IPS-11a (cell line): ENCODE data around the gene L3MBTL3.

Experiments used
- H3K4me3 ChIP-seq: one replicate; pipeline ENCODE4 v1.5.1; 2013; ENCODE audit warnings: low read depth, low read length, control low read depth

The L3MBTL3 gene

GRCh38 chr6:130026859-130027258, 8.5 kb downstream of the L3MBTL3 start:
- no peak overlapping the region for H3K4me3 ChIP-seq

GRCh38 chr6:130027948-130028347, 9.6 kb downstream of the L3MBTL3 start:
- no peak overlapping the region for H3K4me3 ChIP-seq

GRCh38 chr6:130029163-130029562, 10.8 kb downstream of the L3MBTL3 start:
- H3K4me3 ChIP-seq: no peak overlapping the region

DNA sequence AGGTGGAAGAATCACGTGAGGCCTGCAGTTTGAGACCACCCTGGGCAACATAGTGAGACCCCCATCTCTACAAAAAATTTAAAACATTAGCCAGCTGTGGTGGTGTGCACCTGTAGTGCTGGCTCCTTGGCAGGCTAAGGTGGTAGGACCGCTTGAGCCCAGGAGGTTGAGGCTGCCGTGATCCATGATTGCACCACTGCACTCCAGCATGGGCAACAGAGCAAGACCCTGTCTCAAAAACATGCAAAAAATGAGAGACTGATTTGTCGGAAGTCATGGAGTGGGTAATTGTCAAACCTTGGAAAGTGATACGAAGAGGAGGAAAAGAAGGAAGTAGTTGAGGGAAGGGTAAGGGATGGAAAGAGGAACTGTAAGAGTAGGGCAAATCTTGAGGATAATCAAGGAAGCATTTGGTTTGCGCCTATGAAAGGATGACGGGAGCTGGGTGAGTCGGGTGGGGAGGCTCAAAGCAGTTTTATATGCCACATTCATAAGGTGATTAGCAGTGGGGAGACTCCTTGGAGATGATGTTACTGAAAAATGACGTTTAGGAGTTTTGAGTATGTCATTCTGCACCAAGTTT, 14.5 kb downstream of the L3MBTL3 start:
- no peak overlapping the region for H3K4me3 ChIP-seq

DNA sequence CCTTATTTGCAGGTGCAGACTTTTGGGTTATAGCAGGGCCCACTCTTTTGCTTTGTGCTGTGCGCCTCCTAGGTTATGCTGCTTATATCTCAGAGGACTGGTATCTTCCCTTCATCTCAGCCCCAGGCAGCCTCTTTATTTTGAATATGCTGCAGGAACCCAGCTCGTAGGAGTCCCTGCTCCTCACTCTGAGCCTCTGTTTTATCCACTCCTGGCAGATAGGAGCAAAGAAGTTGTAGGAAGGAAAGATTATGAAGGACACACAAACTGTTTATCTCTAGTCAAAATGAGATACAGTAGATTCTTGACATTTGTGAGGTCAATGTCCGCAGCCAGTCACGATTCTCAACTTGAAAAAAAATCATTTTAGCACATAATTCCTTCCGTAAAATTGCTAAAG, 15.6 kb downstream of the L3MBTL3 start:
- H3K4me3 ChIP-seq: no peak overlapping the region

GRCh38 chr6:130034378-130035146, 16.2 kb downstream of the L3MBTL3 start:
- H3K4me3 ChIP-seq: no peak overlapping the region

DNA sequence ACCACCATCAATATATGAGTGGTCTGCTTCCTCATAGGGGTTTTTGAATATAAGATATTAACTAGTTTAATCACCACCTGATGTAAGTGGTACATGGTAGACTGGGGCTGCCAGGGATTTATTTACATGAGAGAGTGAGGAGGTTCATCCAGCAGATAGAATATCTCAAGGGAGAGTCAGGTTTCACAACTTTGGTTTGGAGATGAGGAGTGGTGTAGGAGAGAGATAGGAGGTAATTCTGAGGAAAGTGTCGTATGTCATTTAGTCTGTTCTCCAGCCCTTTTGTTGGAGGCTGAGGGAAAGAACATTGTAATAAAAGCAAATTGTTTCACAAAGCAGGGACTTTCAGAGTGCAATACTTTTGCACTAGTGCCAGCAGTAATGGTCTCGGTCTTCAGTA, 16.8 kb downstream of the L3MBTL3 start:
- no peak overlapping the region for H3K4me3 ChIP-seq

DNA sequence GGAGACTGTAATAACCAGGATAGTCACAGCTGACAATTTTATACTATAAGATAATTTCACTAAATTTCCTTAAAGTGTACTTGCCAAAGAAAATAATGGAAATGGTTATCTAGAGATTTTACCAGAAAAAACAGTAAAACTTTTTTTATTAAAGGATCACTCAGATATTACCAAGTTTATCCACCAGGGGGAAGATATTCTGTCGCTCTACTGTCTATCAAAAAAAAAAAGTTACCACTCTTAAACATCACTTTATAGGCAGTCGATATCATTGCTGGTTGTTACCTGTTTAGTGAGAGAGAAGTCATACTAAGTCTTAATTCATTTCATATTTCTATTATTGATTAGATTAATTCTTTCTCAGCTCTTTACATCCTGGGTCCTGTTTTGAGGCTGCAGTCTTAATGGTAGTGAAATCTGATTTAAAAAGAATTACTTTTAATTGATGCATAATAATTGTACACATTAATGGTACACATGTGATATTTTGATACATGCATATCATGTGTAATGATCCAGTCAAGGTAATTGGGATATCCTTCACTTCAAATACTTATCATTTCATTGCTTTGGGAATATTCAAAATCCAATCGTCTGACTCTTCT, 18.9 kb downstream of the L3MBTL3 start:
- no peak overlapping the region for H3K4me3 ChIP-seq

- no peak overlapping the region for H3K4me3 ChIP-seq
Measured at GRCh38 chr6:130041594-130041993, 23.2 kb downstream of the L3MBTL3 start.

GRCh38 chr6:130043344-130043743, 25.0 kb downstream of the L3MBTL3 start:
- no peak overlapping the region for H3K4me3 ChIP-seq

DNA sequence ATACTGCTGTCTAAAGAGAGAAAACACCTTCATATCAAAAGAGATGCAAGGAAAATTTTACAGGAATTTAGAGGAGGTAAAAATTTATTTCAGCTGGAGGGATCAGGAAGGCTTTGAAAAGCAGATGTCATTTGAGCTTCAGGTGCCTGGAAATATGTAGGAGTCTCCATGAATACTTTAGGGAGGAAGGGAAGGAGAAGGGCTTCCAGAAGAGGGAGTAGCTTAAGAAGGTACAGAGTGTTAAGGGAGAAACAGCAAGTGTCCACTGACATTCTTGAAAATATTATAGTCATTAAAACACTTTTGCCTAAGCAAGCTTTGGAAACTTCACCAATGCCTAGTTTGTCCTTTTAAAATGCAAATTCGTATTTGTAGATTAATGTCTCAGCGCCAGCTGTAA, 27.2 kb downstream of the L3MBTL3 start:
- no peak overlapping the region for H3K4me3 ChIP-seq

- H3K4me3 ChIP-seq: no peak overlapping the region
Measured at GRCh38 chr6:130046671-130047070, 28.3 kb downstream of the L3MBTL3 start.

DNA sequence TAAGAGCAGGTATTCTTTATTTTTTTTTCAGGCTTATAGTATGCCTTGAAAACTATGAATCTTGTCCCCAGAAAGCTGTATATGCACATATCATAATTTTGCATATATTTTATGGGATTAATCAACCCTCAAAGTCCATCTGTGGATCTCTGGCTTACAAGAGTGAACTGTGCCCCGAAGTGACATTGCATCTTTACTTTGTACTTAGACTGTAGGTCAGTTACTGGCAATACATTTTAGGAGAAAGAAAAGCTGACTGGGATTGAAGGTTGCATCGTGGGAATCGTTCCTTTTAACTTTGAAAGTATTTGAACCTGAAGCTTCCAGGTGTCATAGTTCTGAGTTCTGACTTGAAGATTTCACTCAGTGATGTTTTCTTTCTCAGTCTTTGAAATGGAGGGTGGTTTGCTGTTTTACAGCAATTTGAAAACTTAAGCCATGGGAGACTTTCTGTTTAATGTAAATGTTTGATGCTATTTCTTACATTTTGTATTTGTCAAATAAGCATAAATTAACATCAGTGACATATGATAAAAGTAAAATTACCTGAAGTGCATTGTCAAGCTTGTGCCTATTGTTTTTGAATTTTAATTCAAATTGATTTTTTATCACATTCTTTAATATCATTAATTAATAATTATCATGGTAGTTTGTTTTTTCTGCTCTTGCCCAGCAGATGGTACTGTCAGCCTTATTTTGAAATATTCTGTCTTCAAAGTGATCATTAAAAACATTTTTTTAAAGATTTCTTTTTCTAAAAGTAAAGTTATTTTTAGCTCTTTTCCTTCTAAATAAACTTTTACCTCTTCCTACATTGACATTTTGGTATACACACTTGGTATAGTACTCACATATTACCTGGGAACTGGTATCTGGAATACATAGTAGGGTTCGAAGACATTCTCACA, 29.0 kb downstream of the L3MBTL3 start:
- no peak overlapping the region for H3K4me3 ChIP-seq

DNA sequence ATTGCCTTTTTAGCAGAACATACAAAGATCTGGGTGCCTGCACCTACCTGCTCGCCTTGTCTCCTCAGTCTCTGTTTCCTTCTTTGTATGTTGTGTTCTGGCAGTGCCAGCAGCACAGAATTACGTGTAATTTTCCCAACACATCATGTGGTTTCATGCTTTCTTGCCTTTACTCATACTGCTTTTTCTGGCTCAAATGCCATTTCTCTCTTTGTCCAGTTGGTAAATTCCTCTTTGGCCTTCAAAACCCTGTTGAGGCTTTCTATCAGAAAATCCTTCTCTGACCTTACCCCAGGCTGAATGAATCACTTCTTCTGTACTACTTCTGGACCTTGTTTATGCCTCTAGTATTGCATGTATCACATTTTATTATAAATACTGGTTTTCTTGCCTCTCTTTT, 31.8 kb downstream of the L3MBTL3 start:
- H3K4me3 ChIP-seq: no peak overlapping the region

DNA sequence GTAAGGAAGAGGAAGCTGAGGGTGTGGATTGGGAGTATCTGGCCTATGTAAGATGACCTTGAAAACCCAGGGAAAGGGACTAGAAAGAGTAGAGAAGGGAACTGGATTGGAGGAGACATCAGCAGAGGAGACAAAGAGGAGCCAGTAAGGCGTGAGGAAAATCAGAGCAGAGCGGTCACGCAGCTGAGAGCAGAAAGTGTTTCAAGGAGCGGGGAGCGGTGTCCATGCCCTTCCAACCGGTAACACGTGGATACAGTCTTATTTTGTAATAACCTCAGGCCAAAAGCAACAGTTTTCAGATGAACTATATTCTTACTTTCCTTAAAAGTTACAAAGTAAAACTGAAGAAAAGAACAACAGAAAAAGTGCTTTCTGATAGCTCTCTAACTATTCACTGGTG, 36.3 kb downstream of the L3MBTL3 start:
- no peak overlapping the region for H3K4me3 ChIP-seq

GRCh38 chr6:130055271-130055670, 36.9 kb downstream of the L3MBTL3 start:
- H3K4me3 ChIP-seq: no peak overlapping the region

GRCh38 chr6:130057495-130057894, 39.1 kb downstream of the L3MBTL3 start:
- no peak overlapping the region for H3K4me3 ChIP-seq

GRCh38 chr6:130063806-130064205, 45.4 kb downstream of the L3MBTL3 start:
- no peak overlapping the region for H3K4me3 ChIP-seq

DNA sequence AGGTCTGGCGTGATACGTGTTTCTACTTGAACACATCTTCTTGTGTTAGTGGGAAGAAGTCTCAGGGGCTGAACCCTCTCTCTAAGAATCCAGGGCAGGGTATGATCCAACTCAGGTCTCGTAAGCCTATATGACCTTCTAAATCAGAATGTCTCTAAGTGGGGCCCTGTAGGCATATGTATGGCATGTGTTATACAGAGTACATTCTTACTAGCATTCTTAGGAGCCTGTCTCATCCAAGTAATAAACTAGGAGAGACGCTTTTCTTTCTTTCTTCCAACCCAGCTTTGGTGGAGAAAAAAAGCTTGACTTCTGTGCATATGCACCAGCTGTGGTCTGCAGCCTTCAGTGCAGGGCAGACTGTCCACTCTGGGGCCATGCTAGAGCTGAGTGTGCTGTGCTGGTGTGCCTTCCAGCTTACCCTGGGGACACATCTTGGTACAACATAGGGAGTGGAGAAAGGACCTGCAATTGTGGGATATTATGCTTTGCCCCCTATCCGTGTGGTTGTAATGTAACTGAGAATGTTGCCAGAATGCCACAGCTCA, 47.3 kb downstream of the L3MBTL3 start:
- H3K4me3 ChIP-seq: no peak overlapping the region

GRCh38 chr6:130069485-130069884, 51.1 kb downstream of the L3MBTL3 start:
- H3K4me3 ChIP-seq: no peak overlapping the region

DNA sequence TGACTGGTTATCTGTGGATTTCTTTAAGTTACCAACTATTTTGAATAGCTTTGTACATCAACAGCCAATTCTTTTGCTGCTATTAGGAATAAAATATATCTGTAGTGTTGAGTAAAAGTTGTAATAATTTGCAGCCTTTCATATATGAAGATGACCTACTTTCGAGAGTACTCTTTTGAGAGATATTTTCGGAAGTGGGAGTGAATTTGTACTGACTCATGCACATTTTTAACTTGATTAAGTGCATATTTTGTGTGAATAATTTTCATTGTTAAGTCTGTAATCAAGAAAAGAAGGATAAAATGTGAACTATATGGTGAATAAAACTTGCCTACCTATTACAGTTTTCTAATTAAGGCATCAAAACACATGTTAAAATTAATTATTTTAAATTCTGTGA, 51.9 kb downstream of the L3MBTL3 start:
- no peak overlapping the region for H3K4me3 ChIP-seq
